NCI-H1436 (cell line): ENCODE measurements around the gene LRRC47.

Experiments
- DNase-seq: peaks from one replicate; lab custom pipeline; 2025; lab: John Stamatoyannopoulos, UW

Gene LRRC47

DNA sequence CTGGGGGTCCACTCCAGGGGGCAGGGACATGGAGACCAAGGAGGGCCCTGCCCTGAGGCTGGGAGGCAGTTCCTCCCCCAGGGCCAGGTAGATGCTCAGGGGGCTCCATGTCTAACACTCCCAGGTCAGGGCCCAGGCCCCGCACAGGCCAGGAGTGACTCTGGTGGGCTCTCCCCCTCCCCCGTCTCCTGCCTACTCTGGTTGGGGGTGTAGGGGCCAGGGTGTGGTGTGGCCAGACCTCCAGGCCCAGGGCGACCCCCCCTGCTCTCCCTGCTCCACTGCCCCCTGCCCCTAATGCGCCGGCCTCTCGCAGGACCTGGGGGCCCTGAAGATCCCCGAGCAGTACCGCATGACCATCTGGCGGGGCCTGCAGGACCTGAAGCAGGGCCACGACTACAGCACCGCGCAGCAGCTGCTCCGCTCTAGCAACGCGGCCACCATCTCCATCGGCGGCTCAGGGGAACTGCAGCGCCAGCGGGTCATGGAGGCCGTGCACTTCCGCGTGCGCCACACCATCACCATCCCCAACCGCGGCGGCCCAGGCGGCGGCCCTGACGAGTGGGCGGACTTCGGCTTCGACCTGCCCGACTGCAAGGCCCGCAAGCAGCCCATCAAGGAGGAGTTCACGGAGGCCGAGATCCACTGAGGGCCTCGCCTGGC lies 63.7 kb downstream of the LRRC47 start:
- DNase-seq, result no peak

- no peak for DNase-seq
Observed at GRCh38 chr1:3731583-3732433, 64.5 kb downstream of the LRRC47 start.

DNA sequence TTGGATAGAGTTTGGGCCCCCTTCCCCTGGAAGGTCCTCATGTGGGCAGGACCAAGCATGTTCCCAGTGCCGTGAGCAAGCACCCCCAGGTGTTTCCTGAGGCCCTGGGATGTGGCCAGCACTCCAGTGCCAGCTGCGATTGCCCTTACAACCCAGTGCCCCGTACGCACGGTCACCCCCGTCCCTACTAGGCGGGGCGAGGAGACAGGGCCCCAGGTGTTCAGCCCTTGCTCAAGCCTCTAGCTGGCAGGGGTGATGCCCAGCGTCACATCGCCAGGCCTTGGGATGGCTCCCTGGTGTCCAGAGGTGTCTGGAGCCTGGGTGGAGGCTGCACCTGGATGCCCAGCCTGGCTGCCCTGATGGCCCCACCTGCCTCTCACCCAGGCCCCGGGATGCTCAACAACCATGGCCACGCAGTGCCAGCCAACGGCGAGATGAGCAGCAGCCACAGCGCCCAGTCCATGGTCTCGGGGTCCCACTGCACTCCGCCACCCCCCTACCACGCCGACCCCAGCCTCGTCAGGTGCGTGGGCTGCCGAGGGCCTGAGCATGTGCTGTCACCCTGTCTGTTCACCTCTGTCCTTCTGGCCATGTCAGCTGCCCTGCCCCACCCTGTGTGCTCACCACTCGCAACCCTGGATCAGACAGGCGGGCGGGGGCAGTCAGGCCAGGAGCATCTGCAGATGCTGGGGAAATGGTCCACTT lies 65.6 kb downstream of the LRRC47 start:
- DNase-seq, result no peak

GRCh38 chr1:3729594-3730542 lies 66.4 kb downstream of the LRRC47 start:
- no peak for DNase-seq
